Liver (tissue), 3 donors: ENCODE data around the gene ATP10A.

ENCODE experiments used
- CTCF ChIP-seq: fragments of 150-350 bp; IDR thresholded peaks from 2 replicates; pipeline ENCODE4 v1.5.1; 2017; ENCODE audit warnings: improper control_type of control experiment, low read depth, low read length; ENCODE audit not compliant: missing input control
- EGR1 ChIP-seq, 2 donors: IDR thresholded peaks; 2 replicates each; pipeline ENCODE4 v1.6.1; 2016 to 2018; ENCODE audit warnings: antibody characterized with exemption in 2 of 2, low read depth in 2 of 2
- MAX ChIP-seq: IDR thresholded peaks from 2 replicates; pipeline ENCODE4 v1.6.1; 2016; ENCODE audit warnings: antibody characterized with exemption
- REST ChIP-seq: IDR thresholded peaks from 2 replicates; pipeline ENCODE4 v1.6.1; 2016; ENCODE audit warnings: antibody characterized with exemption, mild to moderate bottlenecking
- SP1 ChIP-seq: IDR thresholded peaks from 2 replicates; pipeline ENCODE4 v1.6.1; 2018; ENCODE audit warnings: antibody characterized with exemption, mild to moderate bottlenecking
- YY1 ChIP-seq: IDR thresholded peaks from 2 replicates; pipeline ENCODE4 v1.6.1; 2016; ENCODE audit warnings: antibody characterized with exemption, mild to moderate bottlenecking
- donor health status: healthy.
- donor health status: healthy.

- TF ChIP-seq CTCF (no peak), REST (no peak), SP1 (no peak), YY1 (no peak), EGR1 (IDR thresholded peaks at IDR 0.05; ENCODE audit: low read depth in 2 of 2) (no peak), MAX (no peak)
These were observed 1.8 kb upstream of the ATP10A start for GRCh38 chr15:25864966-25865365.
